GM12865 (cell line): ENCODE measurements around the gene NPTXR.
"Not testable (repeated sequence)": the region's sequence is repeated elsewhere in the genome, so short reads cannot be mapped to it uniquely, and the experiment has no call there.

Source experiments
- DNase-seq: peaks from one replicate; pipeline ENCODE4 v3.0.0; 2010; ENCODE audit warnings: low read depth
- H3K4me3 ChIP-seq: 2 replicates; pipeline ENCODE4 v1.5.1; 2011; ENCODE audit warnings: mild to moderate bottlenecking, low read depth, low read length, control low read depth
- CTCF ChIP-seq: IDR thresholded peaks from 2 replicates; pipeline ENCODE4 v1.5.1; 2011; ENCODE audit warnings: low read length, control low read depth, low read depth, inconsistent platforms; ENCODE audit not compliant: insufficient read depth; ENCODE audit errors: missing control alignments

Gene NPTXR

GRCh38 chr22:38820020-38820419 lies 23.8 kb downstream of the NPTXR start:
- no peak overlapping the region for H3K4me3 ChIP-seq
- TF ChIP-seq CTCF, result no peak
- no peak for DNase-seq

GRCh38 chr22:38819387-38819940 lies 24.4 kb downstream of the NPTXR start:
- DNase-seq, result no peak
- no peak for TF ChIP-seq CTCF

GRCh38 chr22:38817196-38817595 lies 26.6 kb downstream of the NPTXR start:
- DNase-seq, result no peak
- no peak overlapping the region for H3K4me3 ChIP-seq
- no peak for TF ChIP-seq CTCF

More at GRCh38 chr22:38819387-38819940, 24.4 kb downstream of the NPTXR start:
- H3K4me3 ChIP-seq, result no peak overlapping the region

- no peak for DNase-seq
- no peak overlapping the region for H3K4me3 ChIP-seq
- TF ChIP-seq CTCF, result no peak
Observed at GRCh38 chr22:38815842-38816241, 28.0 kb downstream of the NPTXR start.

GRCh38 chr22:38811241-38811640 lies 32.6 kb downstream of the NPTXR start:
- DNase-seq, result no peak
- no peak for TF ChIP-seq CTCF
- H3K4me3 ChIP-seq, result no peak overlapping the region

GRCh38 chr22:38805041-38805593 lies 38.7 kb downstream of the NPTXR start:
- DNase-seq, H3K4me3 ChIP-seq: not testable (repeated sequence)

GRCh38 chr22:38802671-38803121 lies 41.1 kb downstream of the NPTXR start:
- TF ChIP-seq CTCF, result no peak
- DNase-seq, result no peak
- no peak overlapping the region for H3K4me3 ChIP-seq
